GM10847 (cell line): ENCODE data around the gene C1QTNF3.

Experiments used
- POLR2A ChIP-seq: IDR thresholded peaks from 2 replicates; pipeline ENCODE4 v1.6.1; 2011; ENCODE audit not compliant: insufficient read length; ENCODE audit errors: extremely low read depth

The C1QTNF3 gene, protein sequence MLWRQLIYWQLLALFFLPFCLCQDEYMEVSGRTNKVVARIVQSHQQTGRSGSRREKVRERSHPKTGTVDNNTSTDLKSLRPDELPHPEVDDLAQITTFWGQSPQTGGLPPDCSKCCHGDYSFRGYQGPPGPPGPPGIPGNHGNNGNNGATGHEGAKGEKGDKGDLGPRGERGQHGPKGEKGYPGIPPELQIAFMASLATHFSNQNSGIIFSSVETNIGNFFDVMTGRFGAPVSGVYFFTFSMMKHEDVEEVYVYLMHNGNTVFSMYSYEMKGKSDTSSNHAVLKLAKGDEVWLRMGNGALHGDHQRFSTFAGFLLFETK

DNA sequence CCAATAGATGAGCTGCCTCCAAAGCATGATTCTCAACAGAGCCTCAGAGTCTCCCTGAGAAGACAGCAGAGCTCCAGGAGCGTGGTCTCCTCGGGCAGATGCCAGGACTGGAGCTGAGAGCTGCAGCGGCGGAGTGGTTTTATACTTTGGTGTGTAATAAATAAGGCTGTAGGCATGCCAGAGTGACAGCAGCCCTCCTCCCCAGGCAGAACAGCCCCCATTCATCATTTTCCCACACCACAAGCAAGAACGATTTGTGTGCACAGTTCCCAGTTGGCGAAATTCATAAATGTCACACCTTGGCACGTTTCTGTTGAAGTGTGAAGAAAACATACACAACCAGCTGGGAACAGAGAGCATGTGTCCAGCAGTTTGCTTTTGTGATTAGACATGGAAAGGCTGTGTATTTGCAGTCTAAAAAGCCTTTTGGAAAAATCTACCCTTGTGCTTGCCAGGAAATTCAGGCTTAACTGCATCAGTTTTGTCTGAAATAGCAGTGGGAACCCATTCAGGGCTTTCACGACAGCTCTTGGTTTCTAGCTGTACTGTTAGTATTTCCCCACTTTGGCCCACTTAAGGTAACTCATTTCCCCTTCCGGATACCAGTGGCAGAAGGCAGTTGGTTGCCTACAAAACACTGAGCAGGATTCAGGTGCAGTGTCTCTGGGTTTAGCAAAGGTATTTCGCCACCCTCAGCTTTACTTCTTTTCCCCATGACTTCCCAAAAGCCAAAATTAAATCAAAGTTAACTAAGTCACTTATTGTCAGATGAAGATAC, at the start of gene C1QTNF3:
Gene C1QTNF3, minus strand, starts transcription at position 115 of the 778 bp plus-strand sequence. Its CDS starts 88 bp downstream, at position 27.
- TF ChIP-seq POLR2A = no peak

DNA sequence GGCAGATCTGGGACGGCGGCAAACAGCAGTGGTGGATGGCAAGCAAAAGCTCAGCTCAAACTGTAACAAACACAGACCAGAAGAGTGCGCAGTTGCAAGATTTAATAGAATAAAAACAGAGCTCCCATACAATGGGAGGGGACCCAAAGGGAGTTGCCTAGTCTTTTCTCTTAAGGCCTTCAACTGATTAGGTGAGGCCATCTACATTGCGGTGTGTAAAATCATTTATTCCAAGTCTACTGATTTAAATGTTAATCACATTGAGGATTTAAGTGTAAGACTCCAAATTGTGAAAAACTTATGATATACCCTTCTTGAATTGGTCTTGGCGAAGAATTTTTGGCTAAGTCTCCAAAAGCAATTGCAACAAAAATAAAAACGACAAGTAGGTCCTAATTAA, 21.6 kb upstream of the C1QTNF3 start:
- TF ChIP-seq POLR2A = no peak

DNA sequence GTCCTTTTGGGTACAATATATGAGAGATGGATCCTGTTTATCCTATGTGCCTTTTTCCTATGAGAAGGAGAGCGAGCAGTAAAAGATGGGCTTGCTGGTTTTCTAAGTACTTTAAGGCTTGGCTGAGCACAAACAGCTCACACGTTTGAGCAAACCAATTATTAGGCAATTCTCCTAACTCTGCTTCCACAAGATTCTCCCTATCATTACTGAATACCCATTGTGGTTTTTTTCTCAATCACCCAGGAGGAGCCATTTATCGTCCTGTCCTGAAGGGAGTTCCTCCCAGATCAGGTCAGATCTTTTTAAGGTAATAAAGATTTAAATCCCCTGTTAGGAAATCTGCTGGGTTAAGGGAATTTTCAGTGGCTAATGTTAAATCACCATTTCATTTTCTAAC, 19.4 kb upstream of the C1QTNF3 start:
- no peak for TF ChIP-seq POLR2A

DNA sequence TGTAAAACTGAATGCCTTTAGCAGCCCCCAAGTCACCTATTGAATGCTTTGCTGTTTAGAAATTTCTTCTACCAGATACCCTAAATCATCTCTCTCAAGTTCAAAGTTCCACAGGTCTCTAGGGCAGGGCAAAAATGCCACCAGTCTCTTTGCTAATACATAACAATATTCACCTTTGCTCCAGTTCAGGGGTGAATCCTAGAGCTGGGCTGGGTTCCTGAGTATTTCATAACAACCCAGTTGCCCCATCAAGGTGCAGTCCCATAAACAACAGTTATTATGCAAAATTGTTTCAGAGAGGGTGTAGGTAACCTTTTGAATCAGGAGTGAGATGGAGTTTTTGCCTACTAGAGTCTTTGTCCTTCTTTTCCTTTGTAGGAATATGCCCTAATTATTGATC, 19.0 kb upstream of the C1QTNF3 start:
- TF ChIP-seq POLR2A = no peak

DNA sequence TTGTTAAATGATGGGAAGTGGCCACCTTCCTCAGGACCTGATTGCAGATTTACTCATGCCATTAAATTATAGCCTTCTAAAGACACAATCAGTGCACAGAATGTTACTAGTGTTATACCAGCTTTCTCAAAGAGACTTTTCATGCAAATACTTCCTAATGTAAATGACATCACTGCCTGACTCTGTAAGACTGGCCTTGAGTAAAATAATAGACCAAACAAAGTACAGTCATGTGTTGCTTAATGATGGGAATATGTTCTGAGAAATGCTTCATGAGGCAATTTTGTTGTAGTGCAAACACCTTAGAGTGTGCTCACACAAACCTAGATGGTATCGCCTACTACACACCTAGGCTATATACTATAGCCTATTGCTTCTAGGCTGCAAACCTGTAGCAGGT, 17.0 kb upstream of the C1QTNF3 start:
- no peak for TF ChIP-seq POLR2A

DNA sequence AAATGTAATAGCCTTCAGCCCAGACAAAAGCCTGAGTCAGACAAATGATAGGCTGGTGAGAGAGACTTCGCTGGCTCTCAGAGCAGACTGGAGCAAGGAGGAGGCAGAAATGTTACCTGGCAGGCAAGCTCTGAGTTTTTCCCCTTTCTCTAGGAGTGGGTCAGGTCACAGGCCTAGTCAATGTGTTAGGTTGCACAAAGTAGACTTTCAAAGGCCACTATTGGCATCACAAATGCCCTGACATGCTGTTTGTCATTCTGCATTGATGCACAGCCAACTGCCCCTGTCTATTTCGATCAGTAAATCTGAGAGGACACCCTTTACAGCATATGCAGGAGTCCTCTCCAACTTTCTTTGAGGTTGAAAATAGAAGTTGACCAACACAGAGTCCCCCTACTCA, 15.5 kb upstream of the C1QTNF3 start:
- TF ChIP-seq POLR2A = no peak

DNA sequence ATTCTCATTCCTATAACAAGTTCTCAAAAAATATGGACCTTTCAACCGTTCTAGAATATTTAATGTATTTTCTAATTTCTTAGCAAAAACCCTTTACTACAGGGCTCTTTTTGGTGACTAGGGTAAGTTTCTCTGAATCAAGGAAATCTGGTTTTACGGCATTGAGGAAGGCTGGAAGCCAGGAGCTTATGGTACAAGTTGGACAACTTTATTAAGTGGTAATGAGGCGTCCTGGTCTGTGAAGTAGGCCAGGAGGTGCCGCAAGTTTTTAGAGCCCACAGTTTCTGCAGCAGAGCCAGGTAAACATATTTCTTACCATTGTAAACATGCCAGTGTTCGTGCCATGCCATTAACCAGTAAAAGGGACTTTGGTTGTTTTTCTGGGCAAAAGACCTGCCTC, 14.6 kb upstream of the C1QTNF3 start:
- TF ChIP-seq POLR2A = no peak

DNA sequence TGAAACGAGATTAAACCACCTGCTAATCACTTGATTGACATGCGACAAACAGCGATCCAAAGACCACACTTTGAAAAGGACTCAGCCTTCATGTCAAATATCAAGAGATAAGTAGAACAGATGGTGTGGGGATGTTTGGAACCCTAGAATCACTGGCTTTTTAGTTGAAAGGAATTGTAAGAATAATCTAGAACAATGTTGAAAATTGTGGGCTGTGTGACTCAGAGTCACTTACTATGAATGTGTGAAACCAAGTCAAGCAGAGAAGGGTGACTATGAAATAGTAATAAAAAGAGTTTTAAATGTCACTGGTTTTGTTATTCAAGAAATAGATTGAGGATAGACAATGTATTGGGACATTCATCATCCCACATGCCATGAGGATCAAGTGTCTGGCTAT, 14.1 kb upstream of the C1QTNF3 start:
- TF ChIP-seq POLR2A = no peak

DNA sequence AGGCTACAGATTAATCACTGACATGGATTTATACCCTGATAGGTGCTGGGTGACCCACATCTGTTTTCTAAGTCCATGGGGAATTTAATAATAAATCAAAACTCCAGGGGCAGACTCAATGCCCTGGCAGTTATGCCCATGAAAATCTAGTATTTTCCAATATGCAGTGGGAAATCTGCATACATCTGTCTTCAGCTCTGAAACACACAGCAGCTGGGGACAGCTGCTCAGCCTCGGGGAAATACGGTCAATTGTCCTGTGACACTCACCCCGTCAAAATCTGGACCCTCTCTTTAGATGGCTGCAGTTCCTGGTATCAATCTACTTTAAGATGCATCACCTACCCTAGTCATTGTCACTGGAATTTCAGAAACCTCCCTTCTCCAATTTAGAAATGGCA, 12.7 kb upstream of the C1QTNF3 start:
- TF ChIP-seq POLR2A = no peak

DNA sequence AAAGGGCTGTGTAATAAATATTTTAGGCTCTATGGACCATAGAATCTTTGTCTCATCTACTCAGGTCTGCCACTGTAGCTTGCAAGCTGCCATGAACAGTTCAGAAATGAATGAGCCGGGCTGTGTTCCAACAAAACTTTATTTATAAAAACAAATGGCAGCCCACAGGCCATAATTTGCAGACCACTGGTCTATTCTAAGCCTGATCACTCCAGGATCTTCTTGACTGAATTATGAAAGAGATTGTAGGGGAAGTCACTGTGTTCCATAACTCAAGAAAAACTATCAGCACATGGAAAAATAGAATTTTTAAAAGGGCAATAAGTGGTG, 11.4 kb upstream of the C1QTNF3 start:
- TF ChIP-seq POLR2A = no peak

DNA sequence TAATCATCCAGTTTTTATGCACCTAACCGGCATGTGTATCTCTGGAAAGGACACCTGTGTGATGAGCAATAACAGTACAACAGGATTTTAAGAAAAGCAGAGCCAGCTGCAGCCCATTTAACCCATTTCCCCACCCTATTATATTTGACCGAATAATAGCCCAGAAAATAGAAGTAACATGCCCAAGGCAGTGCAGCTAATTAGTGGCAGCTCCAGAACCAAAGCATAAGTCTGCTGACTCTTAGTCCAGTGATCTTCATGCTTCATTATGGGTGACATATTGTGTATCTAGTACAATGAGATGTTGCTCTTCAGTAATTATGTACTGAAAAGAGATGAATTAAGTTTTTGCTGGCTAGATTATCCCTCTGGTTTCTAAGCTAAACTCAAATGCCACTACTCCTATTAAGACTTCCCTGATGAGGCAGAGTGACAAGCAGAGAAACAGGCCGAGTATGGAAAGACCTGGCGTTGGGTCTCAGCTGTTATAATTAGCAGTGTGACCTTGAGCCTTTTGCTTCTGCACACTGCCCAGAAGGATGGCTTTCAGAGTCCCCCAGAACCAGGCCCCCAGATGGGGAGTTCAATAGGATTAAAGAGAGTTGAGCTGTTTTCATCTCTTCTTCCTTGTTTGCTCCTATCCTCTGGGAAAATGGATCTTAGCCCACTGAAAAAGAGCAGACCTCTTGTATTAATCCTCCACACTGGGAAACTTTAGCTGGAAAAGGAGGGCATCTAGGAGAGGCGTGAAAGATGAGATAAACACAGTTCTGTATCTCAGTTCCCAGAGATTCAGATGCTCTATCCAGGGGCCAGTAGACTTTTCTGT, 10.8 kb upstream of the C1QTNF3 start:
- TF ChIP-seq POLR2A = no peak

DNA sequence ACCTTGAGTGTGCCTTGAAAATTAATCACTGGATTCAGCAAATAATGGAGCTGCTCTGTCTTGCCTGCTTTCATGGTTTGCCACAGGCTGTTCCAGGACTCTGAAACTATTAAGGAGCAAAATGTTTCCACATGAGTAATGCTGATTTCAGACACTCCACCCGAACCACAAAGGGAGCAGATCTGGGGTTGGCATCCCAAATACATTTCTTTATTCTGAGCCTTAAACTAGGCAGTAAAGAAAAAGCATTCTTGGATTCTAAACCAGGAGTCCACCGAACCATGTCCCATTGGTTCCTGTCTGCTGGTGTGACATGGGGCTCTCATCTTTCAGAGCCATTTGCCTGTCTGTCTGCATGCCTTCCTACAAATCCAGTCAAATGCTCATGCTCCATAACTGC, 10.1 kb upstream of the C1QTNF3 start:
- no peak for TF ChIP-seq POLR2A

DNA sequence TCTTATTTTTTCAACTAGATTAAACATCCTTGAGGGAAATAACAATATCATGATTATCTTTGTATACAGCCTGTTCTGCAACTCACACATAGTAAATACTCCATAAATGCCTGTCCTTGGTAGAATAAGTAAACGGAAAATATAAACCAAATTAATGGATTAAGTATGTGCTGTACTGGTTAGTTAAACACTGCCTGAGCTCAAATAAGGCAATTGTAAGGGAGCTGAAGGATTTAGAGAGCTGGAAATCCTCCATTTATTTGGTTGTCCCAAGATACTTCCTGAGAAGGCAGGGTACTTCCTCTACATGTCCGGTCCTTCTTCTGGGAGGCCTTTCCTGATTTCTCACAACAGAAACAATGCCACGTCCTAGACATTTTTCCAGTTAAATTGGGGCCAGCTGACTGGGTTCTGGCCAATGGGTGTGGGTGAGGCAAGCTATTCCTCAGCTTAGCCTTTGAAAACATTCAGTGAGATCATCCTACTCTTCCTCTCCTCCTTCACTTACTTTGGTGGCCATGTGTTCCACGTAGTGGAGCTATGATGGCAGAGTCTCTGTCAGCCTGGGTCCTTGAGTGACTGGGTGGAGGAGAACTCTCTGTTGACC, 8.5 kb upstream of the C1QTNF3 start:
- no peak for TF ChIP-seq POLR2A

DNA sequence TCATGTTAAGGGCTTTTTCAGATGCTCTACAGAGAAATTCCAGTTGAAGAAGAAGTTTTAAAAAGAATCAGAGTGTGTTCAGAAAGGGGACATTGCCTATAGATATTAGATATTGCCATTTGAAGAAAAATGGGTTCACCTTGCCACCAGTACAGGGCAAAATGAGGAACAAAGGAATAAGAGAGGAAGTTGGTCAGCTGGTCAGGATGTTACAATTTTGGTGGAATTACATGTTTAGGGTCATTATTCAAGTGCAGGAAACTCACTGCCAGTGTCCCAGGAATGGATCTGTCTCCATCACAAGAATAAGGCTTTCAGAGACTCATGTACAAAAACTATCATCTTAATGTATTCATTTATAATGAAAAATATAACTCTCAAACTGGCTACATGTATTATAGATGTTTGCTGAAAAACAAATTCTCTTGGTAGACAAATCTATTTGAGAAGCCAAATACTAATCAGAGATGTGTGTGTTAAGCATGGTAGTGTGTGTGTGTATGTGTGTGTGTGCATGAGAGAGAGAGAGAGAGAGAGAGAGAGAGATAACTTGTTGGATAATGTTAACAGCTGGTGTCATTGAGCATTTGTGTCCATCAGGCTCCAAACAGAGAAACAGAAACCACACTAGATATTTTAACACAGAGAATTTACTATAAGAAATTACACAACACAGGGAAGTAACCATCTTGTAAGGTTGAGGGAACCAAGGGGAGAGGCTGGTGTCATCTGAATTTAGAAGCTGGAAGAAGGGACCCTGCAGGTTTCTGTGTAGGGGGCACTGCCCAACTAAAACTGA, 5.0 kb upstream of the C1QTNF3 start:
- TF ChIP-seq POLR2A = no peak

DNA sequence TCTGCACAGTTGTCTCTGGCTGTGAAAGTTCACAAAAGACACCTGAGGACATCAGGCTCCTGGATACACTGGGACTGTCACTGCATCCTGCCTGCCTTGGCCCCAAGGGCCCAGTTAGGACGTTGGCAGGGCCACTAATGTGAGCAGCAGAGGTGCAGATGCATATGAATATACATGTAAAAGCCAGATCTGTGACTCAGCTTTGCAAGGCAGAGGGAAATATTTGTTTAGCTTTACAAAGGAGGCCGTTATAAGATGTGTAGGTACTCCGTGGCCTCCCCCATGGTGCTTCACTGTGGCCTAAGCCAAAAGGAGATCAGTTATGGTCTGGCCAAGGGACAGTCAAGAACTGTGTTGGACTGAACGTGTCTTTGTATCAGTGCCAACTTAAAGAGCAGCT, 4.1 kb upstream of the C1QTNF3 start:
- no peak for TF ChIP-seq POLR2A
